ENCODE data around the gene ARHGEF11. TPM values are rescaled to one million over a fixed set of nuclear protein-coding genes. Genes with fewer than 3 reads are reported as not detected.

Gene ARHGEF11
- total RNA-seq, 1 donor from 2014 or later = 41.1 TPM

DNA sequence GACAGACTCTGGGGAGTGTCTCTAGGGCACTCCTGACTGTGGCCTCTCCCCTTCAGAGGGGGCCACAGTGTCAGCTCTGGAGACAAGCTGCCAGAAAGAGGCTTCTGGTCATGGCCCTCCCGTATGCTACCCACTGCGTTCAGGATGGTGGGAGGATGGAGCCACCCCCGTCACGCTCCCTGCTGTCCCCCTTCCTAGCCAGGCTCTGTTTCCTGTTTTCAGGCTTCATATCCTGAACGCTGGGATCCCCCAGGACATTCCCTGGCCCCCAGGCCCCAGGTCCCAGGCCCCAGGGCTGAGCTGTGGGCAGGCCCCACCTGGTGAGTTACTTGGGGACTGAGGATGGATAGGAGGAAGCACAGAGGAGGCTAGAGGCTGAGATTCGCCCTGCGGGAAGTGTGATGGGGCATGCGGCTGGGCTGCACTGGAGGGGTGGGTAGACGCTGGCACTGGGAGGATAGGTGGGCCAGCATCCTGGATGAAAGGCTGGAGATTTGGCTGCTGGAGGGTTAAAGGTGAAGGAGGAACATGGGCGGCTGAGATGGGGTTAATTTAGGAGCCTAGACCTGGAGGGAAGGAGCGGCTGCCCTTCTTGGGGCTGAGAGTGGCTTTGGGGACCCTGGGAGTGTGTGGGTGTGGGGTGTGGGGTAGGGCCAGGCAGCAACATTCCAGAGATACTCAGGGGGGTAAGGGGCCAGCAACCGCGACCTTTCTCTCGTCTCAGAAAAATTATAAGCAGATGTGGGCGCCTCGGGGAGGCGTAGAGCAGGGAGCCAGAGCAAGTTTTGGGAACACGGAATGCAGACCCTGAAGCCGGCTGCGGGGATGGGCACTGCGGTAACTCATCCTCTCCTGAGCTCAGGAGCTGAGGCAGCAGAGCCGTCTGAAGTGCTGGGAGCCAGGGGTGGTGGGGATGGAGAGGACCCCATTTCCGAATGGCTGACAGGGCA is 143.3 kb downstream of the ARHGEF11 start:
- DNase-seq (no peak), ATAC-seq (no peak)
- TF ChIP-seq, protein P1, sequence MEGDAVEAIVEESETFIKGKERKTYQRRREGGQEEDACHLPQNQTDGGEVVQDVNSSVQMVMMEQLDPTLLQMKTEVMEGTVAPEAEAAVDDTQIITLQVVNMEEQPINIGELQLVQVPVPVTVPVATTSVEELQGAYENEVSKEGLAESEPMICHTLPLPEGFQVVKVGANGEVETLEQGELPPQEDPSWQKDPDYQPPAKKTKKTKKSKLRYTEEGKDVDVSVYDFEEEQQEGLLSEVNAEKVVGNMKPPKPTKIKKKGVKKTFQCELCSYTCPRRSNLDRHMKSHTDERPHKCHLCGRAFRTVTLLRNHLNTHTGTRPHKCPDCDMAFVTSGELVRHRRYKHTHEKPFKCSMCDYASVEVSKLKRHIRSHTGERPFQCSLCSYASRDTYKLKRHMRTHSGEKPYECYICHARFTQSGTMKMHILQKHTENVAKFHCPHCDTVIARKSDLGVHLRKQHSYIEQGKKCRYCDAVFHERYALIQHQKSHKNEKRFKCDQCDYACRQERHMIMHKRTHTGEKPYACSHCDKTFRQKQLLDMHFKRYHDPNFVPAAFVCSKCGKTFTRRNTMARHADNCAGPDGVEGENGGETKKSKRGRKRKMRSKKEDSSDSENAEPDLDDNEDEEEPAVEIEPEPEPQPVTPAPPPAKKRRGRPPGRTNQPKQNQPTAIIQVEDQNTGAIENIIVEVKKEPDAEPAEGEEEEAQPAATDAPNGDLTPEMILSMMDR (IDR thresholded peaks at IDR 0.05) = no peak
- Histone ChIP-seq H3K9me3 (no peaks in the 10 kb centered on the region), H3K4me3 (no peak overlapping the region), H3K27ac (no peak overlapping the region), H3K36me3 (peaks cover 6% of the 10 kb centered on the region), H3K4me1 (peaks cover 48% of the 10 kb centered on the region), H3K27me3 (no peaks in the 10 kb centered on the region)
- intact Hi-C loops (cut with DNase I) = no loop called here

DNA sequence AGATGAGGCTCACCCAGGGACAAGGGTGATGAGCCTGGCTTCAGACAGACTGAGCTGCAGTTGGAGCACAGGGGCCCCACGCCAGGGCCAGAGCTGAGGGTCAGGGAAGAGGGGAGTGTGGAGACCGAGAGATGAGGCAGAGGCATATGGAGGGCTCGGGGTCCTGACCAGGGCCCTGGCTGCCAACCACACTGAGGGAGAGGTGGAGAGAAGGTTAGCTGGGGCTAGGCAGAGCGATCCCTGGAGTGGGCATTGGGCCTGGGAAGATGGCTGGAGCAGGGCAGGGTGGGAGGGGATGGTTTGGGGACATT is 144.0 kb downstream of the ARHGEF11 start:
- intact Hi-C loops (cut with DNase I) = no loop called here
- DNase-seq (no peak), ATAC-seq (no peak)
- Histone ChIP-seq H3K4me3 (no peak overlapping the region), H3K4me1 (peaks cover 51% of the 10 kb centered on the region), H3K27me3 (no peaks in the 10 kb centered on the region), H3K9me3 (no peaks in the 10 kb centered on the region), H3K27ac (no peak overlapping the region), H3K36me3 (peaks cover 6% of the 10 kb centered on the region)
- TF ChIP-seq, protein P1 (IDR thresholded peaks at IDR 0.05) = no peak

DNA sequence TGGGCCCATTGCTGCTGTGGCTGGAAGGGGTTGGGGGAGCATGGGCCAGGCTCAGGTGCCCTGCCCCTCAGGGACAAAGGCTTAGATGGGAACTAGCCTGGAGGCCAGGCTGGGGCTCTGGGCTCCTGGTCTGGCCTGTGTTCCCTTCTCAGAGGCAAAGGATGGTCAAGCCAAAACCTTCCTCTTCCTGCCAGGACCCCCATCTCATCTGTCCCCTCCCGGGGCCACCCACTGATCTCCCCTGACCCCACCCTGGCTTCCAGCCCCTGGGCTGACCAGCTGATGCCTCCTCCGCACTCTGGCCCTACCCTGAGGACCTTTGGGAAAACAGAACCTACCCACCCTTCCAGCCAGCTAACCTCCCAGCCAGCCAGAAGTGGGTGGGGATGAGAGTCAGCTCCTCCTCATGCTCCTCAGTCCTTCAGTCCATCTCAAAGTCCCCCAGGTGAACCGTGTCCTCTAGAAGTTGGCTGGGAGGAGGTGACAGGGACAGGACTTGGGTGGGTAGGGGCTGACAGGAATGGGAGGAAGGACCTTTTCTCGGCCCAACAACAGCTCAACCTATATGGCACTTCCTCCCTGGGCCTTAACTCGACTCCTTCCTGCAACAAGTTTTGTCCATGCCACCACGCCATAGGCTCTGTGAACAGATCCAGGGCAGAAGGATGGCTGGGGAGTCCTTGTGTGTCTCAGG is 144.5 kb downstream of the ARHGEF11 start:
- intact Hi-C loops (cut with DNase I) = no loop called here
- Histone ChIP-seq H3K4me1 (peaks cover 54% of the 10 kb centered on the region), H3K27ac (no peak overlapping the region), H3K9me3 (no peaks in the 10 kb centered on the region), H3K27me3 (no peaks in the 10 kb centered on the region), H3K36me3 (peaks cover 3% of the 10 kb centered on the region), H3K4me3 (no peak overlapping the region)
- no peak for DNase-seq
- TF ChIP-seq, protein P1 (IDR thresholded peaks at IDR 0.05) = no peak
- ATAC-seq = no peak

DNA sequence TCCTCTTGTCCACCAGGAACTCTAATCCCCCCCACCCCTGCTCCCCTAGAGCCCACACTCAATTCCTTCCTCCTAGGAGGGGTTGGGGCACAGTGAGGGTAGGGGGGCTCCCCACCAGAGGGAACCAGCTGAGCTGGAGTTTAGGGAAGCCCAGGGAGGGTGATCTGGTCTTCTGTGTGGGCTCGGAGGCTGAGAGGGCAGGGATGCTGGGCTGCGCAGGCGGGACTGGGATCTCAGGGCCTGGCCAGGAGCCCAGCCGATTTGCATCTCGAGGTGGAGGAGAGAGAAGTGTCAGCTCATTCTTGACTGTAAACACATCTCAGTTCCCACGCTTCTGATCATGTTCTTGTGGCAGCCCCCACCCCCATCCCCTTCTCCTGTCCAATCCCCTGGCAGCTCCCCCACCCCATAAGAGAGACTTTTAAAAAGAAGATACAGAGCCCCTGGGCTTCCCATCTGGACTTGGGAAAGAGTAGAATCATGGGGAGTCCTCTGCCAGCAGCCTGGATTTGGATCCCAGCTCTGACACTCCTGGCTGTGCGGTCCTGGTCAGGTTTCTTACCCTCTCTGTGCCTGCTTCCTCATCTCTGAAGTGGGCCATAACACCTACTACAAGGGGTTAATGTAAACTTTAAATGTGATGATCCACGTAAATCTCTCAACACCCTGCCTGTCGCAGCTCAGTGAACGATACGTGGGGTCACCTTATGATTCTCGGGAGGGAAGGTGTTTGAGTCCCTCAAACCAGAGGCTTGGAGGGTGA is 145.4 kb downstream of the ARHGEF11 start:
- intact Hi-C loops (cut with DNase I) = no loop called here
- no peak overlapping the region for H3K4me3 ChIP-seq
- H3K27me3 ChIP-seq = no peaks in the 10 kb centered on the region
- H3K9me3 ChIP-seq = no peaks in the 10 kb centered on the region
- DNase-seq (no peak), ATAC-seq (no peak)
- no peaks in the 10 kb centered on the region for H3K36me3 ChIP-seq
- H3K27ac ChIP-seq = no peak overlapping the region
- TF ChIP-seq, protein P1 (IDR thresholded peaks at IDR 0.05) = no peak
- peaks cover 63% of the 10 kb centered on the region for H3K4me1 ChIP-seq

DNA sequence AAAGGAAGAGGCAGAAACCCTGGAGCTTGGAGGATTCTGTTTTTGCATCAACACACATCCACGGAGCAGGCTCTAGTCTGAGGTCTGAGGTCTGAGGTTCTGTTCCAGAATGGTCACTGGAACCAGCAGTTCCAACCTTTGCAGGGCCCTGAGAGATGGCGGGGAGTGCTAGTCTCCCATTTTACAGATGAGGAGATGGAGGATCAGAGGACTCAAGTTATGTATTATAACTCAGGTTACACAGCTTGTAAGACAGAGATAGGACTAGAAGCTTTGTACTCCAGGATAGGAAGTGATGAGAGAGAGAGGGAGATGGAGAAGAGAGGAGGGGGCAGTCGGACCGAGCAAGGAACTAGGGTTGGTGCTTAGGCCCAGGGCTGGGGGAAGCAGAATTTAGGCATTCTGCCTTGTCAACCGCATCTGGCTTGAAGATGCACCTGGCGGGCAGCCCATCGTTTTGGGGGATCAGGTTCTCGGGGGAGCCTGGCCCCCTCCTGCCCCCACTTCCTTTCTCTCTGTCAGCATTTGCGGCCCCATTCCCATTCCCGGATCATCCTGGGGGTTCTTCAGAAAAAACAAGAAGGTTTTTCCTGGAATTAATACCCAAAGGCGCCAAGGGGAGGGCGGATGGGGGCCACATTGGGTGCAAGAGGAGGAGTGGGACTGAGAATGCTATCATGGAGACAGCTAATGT is 146.4 kb downstream of the ARHGEF11 start:
- H3K36me3 ChIP-seq = no peaks in the 10 kb centered on the region
- peaks cover 2% of the 10 kb centered on the region for H3K27me3 ChIP-seq
- H3K27ac ChIP-seq = peak overlapping the region; percentile 63
- peaks cover 67% of the 10 kb centered on the region for H3K4me1 ChIP-seq
- H3K4me3 ChIP-seq = no peak overlapping the region
- DNase-seq = no peak
- intact Hi-C loops (cut with DNase I) = no loop called here
- ATAC-seq = no peak
- no peaks in the 10 kb centered on the region for H3K9me3 ChIP-seq
- TF ChIP-seq, protein P1 (IDR thresholded peaks at IDR 0.05) = no peak

All from upper lobe of right lung (tissue), 1 donor.